ENCODE results near the gene ARL15. TPM values are rescaled to one million over a fixed set of nuclear protein-coding genes. Genes with fewer than 3 reads are reported as not detected.
A peak's percentile ranks its signal among the peaks of the same experiment; 100 is the strongest.

Gene ARL15
- total RNA-seq, 1 experiment from 2014 or later = 18.3 TPM

GRCh38 chr5:54013556-54014194, 296.7 kb downstream of the ARL15 start:
- Histone ChIP-seq H3K27me3 (replicated peaks; ENCODE audit: insufficient read depth, low read depth, low read length, poor library complexity) (no peaks in the 10 kb centered on the region), H3K36me3 (ENCODE audit: insufficient read depth, low read length, poor library complexity, severe bottlenecking) (no peaks in the 10 kb centered on the region), H3K4me3 (ENCODE audit: low read depth, low read length, poor library complexity, severe bottlenecking) (no peak overlapping the region), H3K9me3 (ENCODE audit: low read depth, low read length, poor library complexity, severe bottlenecking) (peaks cover 6% of the 10 kb centered on the region), H3K27ac (ENCODE audit: low read depth, low read length, poor library complexity, severe bottlenecking) (no peak overlapping the region), H3K4me1 (ENCODE audit: insufficient read depth, low read length, poor library complexity, severe bottlenecking) (peaks cover 12% of the 10 kb centered on the region)
- peak; percentile 37 for DNase-seq (ENCODE audit: low spot score)
- ChIA-PET CTCF (no interaction called here), POLR2A (ENCODE audit: low non-redundant PET) (no interaction called here)
- no TSS peak for BruUV-seq (replicated peaks)
- intact Hi-C loops (cut with micrococcal nuclease; ENCODE audit: unreplicated experiment) = no loop called here
- TF ChIP-seq CTCF (conservative IDR thresholded peaks at IDR 0.05; ENCODE audit: low read depth, low read length) = no peak
- TF ChIP-seq EZH2 (IDR thresholded peaks at IDR 0.05; ENCODE audit: borderline replicate concordance, low read depth, low read length, poor library complexity, severe bottlenecking) = no peak

- intact Hi-C loops (cut with micrococcal nuclease; ENCODE audit: unreplicated experiment) = no loop called here
- DNase-seq (ENCODE audit: low spot score) = no peak
- ChIA-PET POLR2A (ENCODE audit: low non-redundant PET) (no interaction called here), CTCF (no interaction called here)
- Histone ChIP-seq H3K4me1 (ENCODE audit: insufficient read depth, low read length, poor library complexity, severe bottlenecking) (no peaks in the 10 kb centered on the region), H3K9me3 (ENCODE audit: low read depth, low read length, poor library complexity, severe bottlenecking) (peaks cover 6% of the 10 kb centered on the region), H3K4me3 (ENCODE audit: low read depth, low read length, poor library complexity, severe bottlenecking) (no peak overlapping the region), H3K27ac (ENCODE audit: low read depth, low read length, poor library complexity, severe bottlenecking) (no peak overlapping the region), H3K36me3 (ENCODE audit: insufficient read depth, low read length, poor library complexity, severe bottlenecking) (no peaks in the 10 kb centered on the region), H3K27me3 (replicated peaks; ENCODE audit: insufficient read depth, low read depth, low read length, poor library complexity) (no peaks in the 10 kb centered on the region)
- BruUV-seq (replicated peaks) = no TSS peak
- TF ChIP-seq EZH2 (IDR thresholded peaks at IDR 0.05; ENCODE audit: borderline replicate concordance, low read depth, low read length, poor library complexity, severe bottlenecking) (no peak), CTCF (conservative IDR thresholded peaks at IDR 0.05; ENCODE audit: low read depth, low read length) (no peak)
Measured at GRCh38 chr5:54009828-54010227, 300.5 kb downstream of the ARL15 start.

GRCh38 chr5:54009357-54009756, 301.0 kb downstream of the ARL15 start:
- Histone ChIP-seq H3K36me3 (ENCODE audit: insufficient read depth, low read length, poor library complexity, severe bottlenecking) (no peaks in the 10 kb centered on the region), H3K4me1 (ENCODE audit: insufficient read depth, low read length, poor library complexity, severe bottlenecking) (no peaks in the 10 kb centered on the region), H3K4me3 (ENCODE audit: low read depth, low read length, poor library complexity, severe bottlenecking) (no peak overlapping the region), H3K27ac (ENCODE audit: low read depth, low read length, poor library complexity, severe bottlenecking) (no peak overlapping the region), H3K9me3 (ENCODE audit: low read depth, low read length, poor library complexity, severe bottlenecking) (peaks cover 6% of the 10 kb centered on the region), H3K27me3 (replicated peaks; ENCODE audit: insufficient read depth, low read depth, low read length, poor library complexity) (no peaks in the 10 kb centered on the region)
- no peak for TF ChIP-seq CTCF (conservative IDR thresholded peaks at IDR 0.05; ENCODE audit: low read depth, low read length)
- TF ChIP-seq EZH2 (IDR thresholded peaks at IDR 0.05; ENCODE audit: borderline replicate concordance, low read depth, low read length, poor library complexity, severe bottlenecking) = no peak
- no peak for DNase-seq (ENCODE audit: low spot score)
- POLR2A ChIA-PET (ENCODE audit: low non-redundant PET) = no interaction called here
- BruUV-seq (replicated peaks) = no TSS peak
- intact Hi-C loops (cut with micrococcal nuclease; ENCODE audit: unreplicated experiment) = no loop called here
- CTCF ChIA-PET = no interaction called here
